Measurements from ENCODE around the gene SMARCAL1. TPM values are rescaled to one million over a fixed set of nuclear protein-coding genes. Genes with fewer than 3 reads are reported as not detected.

SMARCAL1 gene
- total RNA-seq, 1 donor from 2014 or later: 52.9 TPM

DNA sequence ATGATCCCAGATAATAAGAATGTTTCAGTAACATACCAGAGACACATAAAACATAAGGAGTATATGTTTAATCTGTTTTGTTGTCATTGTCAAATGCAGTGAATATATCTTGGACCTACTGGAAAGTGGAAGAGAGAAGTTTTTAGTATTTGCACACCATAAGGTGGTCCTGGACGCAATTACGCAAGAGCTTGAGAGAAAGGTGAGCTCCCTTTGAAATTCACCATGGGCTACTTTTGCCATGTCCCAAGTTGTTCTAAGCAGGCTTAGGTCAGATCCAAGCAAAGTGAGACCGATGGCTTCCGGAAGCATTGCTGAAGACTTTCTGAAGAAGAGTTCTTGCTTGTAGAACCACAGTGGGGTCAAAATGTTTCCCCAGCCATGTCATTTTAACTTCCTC is 55.6 kb downstream of the SMARCAL1 start:
- DNase-seq (ENCODE audit: extremely low read depth, low read depth, low spot score): no peak

DNA sequence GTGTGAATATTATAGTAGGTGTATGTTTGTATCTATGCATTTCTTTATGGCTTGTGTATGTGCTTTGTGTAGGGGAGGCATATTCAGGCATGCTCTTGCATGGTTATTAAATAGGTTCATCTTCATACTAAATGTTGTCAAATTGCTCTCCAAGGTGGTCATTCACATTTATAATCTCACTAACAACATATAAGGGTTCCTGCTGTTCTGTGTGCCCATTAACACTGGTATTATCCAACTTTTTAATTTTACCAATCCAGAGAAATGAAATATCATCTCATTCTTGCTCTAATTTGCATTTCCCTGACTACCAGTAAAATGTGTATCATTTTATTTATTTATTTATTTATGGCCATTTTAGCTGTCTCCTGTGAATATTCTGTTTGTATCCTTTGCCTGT is 57.4 kb downstream of the SMARCAL1 start:
- no peak for DNase-seq (ENCODE audit: extremely low read depth, low read depth, low spot score)

DNA sequence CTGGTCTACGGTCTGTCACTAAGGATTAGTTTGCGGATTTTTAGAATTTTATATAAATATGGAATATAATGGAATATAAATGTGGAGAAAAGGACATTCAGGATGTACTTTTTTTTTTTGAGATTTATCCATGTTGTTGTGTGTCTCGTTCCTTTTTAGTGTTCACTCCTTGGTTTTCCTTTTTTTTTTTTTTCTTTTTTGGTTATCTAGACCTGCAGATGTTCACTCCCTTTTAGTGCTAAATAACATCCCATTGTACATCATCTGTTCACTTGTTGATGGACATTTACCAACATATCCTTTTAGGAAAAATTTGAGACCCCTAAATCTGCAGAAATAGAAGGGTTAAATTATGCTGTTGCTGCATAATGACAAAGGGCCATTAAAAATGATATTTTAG is 60.9 kb downstream of the SMARCAL1 start:
- no peak for DNase-seq (ENCODE audit: extremely low read depth, low read depth, low spot score)

DNA sequence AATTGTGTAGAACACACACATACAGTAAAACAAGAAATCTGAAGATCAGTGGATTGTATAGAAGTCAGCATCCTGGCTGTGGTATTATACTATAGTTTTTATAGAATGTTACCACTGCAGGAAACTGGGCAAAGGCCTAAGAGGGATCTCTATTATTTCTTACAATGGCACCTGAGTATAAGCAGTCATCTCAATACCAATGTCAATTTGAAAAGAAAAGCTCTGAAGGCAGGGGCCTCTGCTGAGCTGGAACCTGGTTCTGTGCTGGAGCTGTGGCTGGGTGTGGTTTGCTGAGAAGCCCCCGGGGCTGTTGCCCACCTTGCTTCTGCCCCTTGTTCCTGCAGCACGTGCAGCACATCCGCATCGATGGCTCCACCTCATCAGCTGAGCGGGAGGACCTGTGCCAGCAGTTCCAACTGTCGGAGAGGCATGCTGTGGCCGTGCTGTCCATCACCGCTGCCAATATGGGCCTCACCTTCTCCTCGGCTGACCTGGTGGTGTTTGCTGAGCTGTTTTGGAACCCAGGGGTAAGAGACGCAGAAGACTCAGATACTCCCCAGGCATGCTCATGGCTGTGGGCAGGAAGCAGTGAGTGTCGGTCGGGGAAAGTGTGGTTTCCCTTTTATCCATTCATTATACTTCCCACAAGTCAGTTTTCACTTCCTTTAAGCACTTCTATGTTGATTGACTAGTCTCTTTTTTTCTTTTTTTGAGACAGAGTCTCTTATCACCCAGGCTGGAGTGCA is 62.8 kb downstream of the SMARCAL1 start:
- no peak for DNase-seq (ENCODE audit: extremely low read depth, low read depth, low spot score)

DNA sequence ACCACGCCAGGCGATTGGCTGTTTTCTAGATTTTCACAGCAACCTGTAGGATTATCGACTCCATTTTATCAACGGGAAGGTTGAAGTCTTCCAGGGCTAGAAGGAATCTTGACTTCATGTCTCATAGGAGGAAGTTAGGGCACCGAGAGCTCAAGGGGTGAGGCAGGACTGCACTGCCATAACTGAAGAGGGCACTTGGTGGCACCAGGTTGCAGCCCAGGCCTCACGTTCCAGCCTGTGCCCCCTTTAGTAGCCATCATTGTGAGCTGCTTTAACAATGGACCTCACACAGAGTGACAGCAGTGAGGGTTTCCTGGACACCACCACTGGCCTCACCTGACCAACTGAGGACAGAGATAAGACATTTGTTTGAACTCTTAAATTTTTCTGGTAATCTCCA is 63.5 kb downstream of the SMARCAL1 start:
- DNase-seq (ENCODE audit: extremely low read depth, low read depth, low spot score): no peak

DNA sequence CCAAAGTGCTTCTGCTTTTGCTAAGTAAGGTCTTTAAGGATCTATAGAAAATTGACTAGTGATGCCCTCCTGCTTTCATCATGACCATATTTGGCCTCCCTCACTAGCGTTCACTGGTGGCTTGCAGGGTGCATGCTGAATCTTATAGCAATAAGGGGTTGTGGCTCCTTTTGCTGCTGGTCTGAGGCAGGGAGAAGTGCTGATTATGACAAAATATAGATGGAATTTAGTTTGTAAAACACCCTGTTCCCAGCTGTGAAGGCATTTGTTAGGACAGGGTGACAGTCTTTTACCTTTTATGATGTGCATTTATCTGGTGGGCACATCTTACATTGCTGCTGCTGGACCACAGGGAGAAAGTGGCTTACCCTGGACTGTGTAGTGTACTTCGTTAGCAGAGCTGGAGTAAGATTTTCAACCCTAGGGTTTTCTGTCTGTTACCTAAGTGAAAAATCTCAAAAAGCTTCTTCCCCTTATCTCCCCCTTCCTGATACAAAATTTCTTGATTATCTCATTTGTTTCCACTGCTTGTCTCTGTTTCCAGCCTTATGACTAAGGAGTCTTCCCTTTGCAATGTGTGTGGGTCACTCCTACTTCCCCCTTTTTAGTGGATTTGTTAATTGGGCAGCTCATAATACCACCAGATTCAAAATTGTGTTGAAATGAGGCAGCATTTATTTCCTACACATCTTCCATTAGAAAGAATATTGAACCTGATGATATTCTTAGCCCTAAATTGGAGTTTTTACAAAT is 65.2 kb downstream of the SMARCAL1 start:
- no peak for DNase-seq (ENCODE audit: extremely low read depth, low read depth, low spot score)

DNA sequence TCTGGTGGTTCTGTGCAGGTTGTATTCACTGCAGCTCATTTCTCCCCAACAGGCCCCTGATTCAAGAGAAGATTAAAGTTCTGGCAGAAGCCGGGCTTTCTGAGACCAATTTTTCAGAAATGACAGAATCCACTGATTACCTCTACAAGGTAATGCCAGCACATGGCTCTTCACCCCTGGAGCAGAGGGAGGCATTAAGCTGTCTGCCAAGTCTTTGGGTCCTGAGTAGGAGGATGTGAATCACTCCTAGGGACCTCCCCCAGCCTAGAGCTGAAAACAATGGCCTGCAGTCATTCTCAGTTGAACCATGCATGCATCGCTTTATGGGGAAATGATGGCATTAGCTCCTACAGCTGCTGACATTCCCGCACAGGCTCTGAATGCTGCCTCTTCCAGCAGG is 65.9 kb downstream of the SMARCAL1 start:
- peak; percentile 81 for DNase-seq (ENCODE audit: extremely low read depth, low read depth, low spot score)

DNA sequence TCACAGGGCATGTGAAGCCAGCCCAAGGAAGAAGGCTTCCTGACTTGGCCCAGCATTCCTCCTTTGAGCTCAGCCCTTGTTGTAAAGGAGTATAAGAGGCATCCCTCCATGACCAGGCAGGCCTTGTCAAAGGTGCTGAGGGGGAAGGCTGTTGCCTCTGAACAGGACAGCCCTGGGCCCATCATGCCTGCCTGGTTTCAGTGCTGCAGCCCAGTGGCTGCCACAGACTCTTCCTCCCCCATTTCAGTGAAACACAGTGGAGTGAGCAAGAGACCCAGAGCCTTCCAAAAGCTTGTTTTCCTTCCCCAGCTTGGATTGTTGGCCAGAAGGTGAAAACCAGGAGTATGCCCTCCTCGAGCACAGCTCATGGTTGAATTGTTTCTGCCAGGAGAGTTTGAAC is 66.5 kb downstream of the SMARCAL1 start:
- DNase-seq (ENCODE audit: extremely low read depth, low read depth, low spot score): no peak

DNA sequence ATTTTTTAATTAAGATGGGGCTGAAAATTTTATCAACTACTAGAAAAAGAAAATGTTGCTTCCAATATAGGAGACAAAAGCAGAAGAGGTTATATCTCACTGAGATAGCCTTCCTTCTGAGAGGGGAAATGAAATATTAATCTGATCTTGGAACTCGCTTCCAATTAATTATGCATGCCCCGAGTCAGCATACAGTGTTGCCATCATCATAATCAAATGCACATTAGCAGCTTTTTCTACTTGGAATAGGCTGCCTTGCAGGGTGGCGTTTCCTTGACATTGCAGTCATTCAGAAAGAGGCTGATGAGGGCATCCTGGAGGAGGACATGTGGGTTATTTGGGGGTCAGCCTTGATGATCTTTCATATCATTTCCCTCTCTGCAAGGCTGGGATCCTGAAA is 67.9 kb downstream of the SMARCAL1 start:
- no peak for DNase-seq (ENCODE audit: extremely low read depth, low read depth, low spot score)

DNA sequence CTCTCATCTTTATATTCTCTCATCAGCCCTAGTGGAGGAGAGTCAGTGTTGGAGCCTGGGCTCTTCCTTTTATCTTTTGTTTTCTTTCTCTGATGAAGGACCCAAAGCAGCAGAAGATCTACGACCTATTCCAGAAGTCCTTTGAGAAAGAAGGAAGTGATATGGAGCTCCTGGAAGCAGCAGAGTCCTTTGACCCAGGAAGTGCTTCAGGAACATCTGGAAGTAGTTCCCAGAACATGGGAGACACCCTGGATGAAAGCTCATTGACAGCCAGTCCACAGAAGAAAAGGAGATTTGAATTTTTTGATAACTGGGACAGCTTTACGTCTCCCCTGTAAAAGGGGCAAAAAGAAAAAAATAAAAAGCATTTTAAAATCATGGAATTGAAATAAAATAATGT is 70.4 kb downstream of the SMARCAL1 start:
- DNase-seq (ENCODE audit: extremely low read depth, low read depth, low spot score): no peak

DNA sequence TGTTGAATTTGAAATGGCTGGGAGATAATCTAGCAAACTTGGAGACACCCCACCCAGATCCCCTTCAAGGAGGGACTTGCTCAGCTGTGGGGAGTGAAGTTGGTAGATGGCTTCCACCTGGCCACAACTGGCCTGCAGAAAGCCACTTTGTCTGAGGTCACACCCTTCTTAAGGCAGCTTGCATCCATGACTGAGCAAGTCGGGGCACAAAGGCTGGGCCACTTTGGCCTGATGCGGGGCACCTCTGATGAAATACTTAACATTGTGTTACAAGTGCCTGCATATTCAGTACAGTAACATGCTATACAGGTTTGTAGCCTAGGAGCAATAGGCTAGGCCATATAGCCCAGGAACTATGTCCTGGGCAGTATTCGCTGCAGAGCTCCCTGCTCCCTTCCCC is 73.0 kb downstream of the SMARCAL1 start:
- DNase-seq (ENCODE audit: extremely low read depth, low read depth, low spot score): no peak

DNA sequence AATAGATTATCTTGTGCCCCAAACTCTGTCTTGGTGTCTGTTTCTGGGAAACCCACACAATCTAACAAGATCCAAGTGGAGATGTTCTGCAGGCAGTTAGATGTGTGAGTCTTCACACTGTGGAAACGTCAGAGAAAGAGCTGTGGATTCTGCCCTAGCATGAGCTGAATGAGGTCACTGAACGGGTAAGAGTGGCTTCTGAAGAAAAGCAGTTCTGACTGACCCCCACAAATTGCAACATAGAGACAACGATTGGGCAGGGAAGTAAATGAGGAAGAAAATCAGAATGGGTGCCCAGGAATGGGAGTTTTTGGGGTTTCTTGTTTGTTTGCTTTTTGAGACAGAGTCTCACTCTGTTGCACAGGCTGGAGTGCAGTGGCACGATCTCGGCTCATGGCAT is 73.5 kb downstream of the SMARCAL1 start:
- DNase-seq (ENCODE audit: extremely low read depth, low read depth, low spot score): no peak

DNA sequence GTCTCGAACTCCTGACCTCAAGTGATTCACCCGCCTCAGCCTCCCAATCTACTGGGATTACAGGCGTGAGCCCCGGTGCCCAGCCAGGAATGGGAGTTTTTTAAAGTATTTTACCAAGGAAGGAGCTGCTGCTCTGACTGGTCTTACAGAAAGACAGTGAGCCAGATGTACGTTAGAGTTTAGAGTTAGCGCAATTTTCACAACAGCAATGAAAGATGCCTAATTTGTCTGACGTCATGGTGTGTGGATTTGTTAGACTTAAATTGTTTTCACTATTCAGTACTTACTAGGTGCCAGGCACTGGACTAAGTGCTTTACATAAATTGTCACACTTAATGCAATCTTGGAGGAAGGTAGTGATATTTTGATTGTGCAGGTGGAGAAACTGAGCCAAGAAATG is 74.0 kb downstream of the SMARCAL1 start:
- DNase-seq (ENCODE audit: extremely low read depth, low read depth, low spot score): no peak

DNA sequence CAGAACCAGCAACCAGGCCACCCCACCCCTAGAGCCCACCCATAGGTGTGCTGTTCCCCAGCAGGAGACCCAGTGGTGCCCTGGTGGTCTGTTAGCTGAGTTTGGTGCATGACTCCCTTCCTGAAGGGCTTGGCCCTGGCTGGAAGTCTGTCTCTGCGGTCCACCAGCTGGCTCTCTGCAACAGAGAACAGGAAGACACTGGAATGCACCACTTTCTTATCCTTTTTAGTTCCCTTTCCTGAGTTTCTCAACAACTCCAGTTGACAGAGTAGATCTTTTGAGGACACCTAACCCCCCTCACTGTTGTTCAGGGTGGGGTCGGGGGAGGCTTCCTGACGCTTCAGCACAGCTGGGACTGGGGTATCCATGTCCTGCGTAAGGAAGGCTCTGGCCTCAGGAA is 74.4 kb downstream of the SMARCAL1 start:
- DNase-seq (ENCODE audit: extremely low read depth, low read depth, low spot score): no peak

DNA sequence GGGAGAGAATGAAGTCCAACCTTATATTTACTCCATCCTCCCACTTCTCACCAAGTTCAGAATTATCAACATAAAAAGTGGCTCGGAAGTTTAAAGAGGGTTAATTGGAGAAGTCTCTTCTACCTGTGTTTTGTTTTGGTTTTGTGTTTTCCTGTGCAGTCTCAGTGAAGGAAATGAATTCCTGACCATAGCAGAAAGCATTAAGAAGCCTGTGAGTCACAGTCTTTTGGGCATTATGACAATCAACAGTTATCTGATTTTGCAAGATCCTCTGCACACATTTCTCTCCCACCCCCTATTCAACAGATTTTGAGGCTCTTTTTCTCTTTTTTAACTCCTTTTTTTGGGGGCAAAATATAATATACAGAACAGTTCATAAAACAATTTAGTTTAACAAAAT is 77.8 kb downstream of the SMARCAL1 start:
- no peak for DNase-seq (ENCODE audit: extremely low read depth, low read depth, low spot score)

DNA sequence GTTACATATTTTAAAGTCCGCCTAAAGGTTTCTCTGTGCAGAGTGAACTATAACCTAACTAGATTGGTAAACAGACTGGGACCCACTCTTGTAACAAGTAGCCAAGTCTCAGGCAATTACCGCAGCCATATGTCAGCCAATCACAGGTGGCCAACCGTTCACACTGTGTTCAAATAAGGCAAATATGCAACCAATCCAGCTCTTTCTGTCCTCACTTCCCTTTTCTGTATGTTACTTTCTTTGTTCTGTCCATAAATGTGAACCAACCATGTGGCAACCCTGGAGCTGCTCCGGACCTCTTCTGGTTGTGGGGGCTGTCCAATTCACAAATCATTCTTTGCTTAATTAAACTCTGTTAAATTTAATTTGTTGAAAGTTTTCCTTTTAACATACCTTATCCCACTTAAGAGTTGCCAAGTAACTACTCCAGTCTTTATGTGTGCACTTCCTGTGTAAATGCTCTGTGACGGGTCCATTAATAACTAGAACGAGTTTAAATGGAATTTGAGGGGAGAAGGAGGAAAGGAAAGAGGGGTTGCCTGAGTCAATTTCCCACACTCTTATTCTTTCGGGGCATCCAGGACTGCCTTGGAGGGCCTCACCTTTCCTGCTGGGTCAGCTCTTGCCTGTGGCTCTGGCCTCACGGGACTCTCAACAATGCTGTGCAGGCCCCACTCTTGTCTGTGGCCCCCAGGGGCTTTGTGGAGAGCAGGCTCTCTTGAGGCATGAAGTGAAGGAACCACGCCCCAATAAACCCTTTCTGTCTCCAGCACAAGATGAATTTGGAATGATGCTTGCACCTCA is 79.7 kb downstream of the SMARCAL1 start:
- no peak for DNase-seq (ENCODE audit: extremely low read depth, low read depth, low spot score)

DNA sequence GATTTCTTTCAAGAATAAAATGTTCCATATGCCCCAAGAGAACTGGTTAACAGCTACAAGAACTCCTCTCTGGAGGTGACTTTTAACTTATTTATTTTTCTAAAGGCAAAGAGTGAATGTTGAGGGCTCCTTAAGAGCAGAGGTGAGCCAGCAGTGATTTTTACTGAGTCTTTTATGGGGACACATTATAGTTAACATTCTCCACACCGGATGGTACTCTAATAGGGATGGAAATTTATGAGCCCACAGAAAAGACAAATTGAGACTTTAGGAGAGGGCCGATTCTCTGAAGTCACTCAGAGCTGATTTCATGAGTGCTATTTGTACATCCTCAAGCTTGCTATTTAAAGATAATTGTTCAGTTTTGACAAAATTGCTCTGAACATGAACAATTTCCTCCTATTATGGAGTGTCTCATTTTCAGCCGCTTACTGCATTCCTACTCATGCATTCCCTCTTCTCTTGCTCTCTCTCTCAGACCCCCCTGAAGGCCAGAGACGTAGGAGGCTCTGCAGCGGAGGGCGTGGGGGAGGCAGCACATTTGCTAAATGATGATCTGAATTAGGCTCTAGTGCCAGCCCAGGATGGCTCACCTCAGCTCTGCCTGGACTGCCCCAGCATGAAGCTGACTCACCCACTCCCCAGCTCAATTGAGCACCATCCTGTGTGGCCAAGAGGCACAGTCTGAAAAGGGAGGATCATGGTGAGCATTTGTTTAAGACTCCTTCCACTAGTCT is 80.5 kb downstream of the SMARCAL1 start:
- DNase-seq (ENCODE audit: extremely low read depth, low read depth, low spot score): no peak

DNA sequence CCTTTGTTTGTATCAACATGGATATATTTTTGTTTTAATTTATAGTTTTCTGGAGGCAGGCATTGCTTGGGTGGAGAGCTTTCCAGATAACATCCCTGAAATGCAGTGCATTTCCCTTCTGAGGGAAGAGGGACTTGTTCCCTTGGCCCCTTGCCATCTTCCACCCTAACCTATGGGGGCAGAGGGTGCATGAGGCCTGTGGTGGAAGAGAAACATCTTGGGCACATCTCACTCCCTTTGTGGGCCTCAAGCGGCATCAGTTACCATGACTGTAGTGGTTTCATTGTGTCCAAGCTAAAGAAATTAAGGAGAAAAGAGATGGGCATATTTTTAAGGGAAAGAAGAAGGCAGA is 81.0 kb downstream of the SMARCAL1 start:
- no peak for DNase-seq (ENCODE audit: extremely low read depth, low read depth, low spot score)

DNA sequence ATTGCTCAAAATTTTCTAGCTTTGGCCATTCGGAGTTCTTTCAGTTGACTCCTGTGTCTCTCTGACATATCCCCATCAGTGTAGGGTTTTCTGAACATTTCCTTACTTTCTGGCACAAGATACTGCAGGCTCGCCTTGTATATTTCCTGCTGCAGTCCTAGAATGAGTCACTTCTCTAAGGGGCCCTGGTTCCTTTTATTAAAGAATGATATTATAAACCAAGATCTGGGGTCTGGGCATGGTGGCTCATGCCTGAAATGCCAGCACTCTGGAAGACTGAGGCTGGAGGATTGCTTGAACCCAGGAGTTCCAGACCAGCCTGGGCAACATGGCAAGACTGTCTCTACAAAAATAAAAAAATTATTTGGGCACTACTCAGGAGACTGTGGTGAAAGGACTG is 83.4 kb downstream of the SMARCAL1 start:
- DNase-seq (ENCODE audit: extremely low read depth, low read depth, low spot score): no peak

DNA sequence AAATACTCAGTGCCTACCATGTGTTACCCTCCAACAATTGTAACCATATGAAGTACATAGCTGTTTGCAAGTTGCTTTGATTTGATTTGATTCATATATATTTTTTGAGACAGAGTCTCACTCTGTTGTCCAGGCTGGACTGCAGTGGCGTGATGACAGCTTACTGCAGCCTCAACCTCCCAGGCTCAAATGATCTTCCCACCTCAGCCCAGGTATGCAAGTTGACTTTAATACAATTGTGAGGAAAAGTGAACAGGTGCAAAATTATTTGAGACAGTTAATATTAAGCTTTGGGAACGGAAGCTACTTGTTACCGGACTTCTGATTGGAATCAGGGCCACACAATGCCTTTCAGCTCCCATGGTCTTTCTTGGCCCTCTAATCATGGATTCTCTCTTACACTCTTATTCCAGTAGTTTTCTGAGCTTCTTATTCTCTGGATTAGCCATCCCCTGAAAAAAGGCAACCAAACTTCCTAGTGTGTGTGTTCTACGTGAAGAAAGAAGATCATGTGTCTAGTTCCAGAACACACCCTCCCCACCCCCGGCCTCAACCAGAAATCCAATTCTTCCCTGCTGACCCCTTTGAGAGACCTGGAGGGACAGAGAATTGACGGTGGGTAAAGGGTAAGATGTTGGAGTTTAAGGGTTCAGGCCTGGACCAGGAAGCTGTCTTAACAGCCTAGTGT is 85.2 kb downstream of the SMARCAL1 start:
- DNase-seq (ENCODE audit: extremely low read depth, low read depth, low spot score): no peak

DNA sequence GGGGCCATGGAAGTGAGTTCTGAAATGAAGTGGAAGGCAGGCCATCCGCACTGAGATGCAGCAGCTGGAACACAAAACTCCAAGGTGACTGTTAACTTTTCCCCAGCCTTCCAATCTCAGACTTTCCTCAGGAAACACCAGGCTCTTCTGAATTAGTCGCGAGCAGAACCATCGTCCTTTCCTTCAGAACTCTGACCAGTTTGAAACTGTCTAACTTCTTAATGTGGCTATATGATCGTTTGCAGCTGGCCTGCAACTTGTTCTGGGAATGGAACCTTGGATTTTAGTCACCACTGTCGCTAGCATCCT is 85.7 kb downstream of the SMARCAL1 start:
- no peak for DNase-seq (ENCODE audit: extremely low read depth, low read depth, low spot score)

Data from glomerular endothelial cell (primary cell).